Neuronal stem cell (in vitro differentiated cells): ENCODE results near the gene HELZ.

Source experiments
- DNase-seq: peaks from one replicate; pipeline ENCODE4 v3.0.0-alpha.2; 2013; ENCODE audit warnings: low spot score
- H2AFZ ChIP-seq: one replicate; pipeline ENCODE4 v1.6.1; 2013; ENCODE audit warnings: mild to moderate bottlenecking, low read length, inconsistent platforms
- H2AK5ac ChIP-seq: 2 replicates; pipeline ENCODE4 v1.6.1; 2013; ENCODE audit warnings: low read depth, mild to moderate bottlenecking, inconsistent platforms, low read length, moderate library complexity, mixed read lengths
- H2BK120ac ChIP-seq: 2 replicates; pipeline ENCODE4 v1.6.1; 2013; ENCODE audit warnings: low read depth, mild to moderate bottlenecking, inconsistent platforms, low read length, moderate library complexity, mixed read lengths
- H2BK12ac ChIP-seq: one replicate; pipeline ENCODE4 v1.6.1; 2013; ENCODE audit warnings: low read length, inconsistent platforms
- H2BK15ac ChIP-seq: 2 replicates; pipeline ENCODE4 v1.6.1; 2013; ENCODE audit warnings: mild to moderate bottlenecking, low read length, inconsistent platforms, mixed read lengths
- H2BK5ac ChIP-seq: one replicate; pipeline ENCODE4 v1.6.1; 2013; ENCODE audit warnings: inconsistent platforms, mild to moderate bottlenecking, low read length, moderate library complexity
- H3K14ac ChIP-seq: one replicate; pipeline ENCODE4 v1.6.1; 2013; ENCODE audit warnings: low read length, inconsistent platforms
- H3K18ac ChIP-seq: 2 replicates; pipeline ENCODE4 v1.6.1; 2013; ENCODE audit warnings: low read length, inconsistent platforms
- H3K23ac ChIP-seq: 2 replicates; pipeline ENCODE4 v1.6.1; 2013; ENCODE audit warnings: low read depth, mild to moderate bottlenecking, mixed read lengths, low read length, inconsistent platforms; ENCODE audit not compliant: poor library complexity
- H3K27ac ChIP-seq: replicated peaks from 3 replicates; pipeline ENCODE4 v1.5.1; 2013; ENCODE audit warnings: low read length, inconsistent platforms
- H3K27me3 ChIP-seq, 3 experiments: 2 replicates each; pipeline ENCODE4 v1.6.1; 2013; ENCODE audit warnings: low read length in 3 of 3, mild to moderate bottlenecking in 2 of 3, inconsistent platforms in 1 of 3, low read depth in 1 of 3, mixed read lengths in 1 of 3, moderate library complexity in 1 of 3; ENCODE audit not compliant: control insufficient read depth in 3 of 3, insufficient read depth in 3 of 3
- H3K36me3 ChIP-seq, 2 donors: replicated peaks in 1 of 2; 2 replicates each; pipeline ENCODE4 v1.6.1; 2013; ENCODE audit warnings: low read length in 2 of 2; ENCODE audit not compliant: control insufficient read depth in 2 of 2, insufficient read depth in 2 of 2
- H3K4ac ChIP-seq: 2 replicates; pipeline ENCODE4 v1.6.1; 2013; ENCODE audit warnings: inconsistent platforms, mild to moderate bottlenecking, low read length, moderate library complexity
- H3K4me1 ChIP-seq, 2 donors: 1 replicate in 1 of 2; 2 replicates in 1 of 2; pipeline ENCODE4 v1.6.1; 2013; ENCODE audit warnings: low read length in 2 of 2, low read depth in 1 of 2; ENCODE audit not compliant: control insufficient read depth in 2 of 2, insufficient read depth in 1 of 2
- H3K4me2 ChIP-seq: one replicate; pipeline ENCODE4 v1.6.1; 2013; ENCODE audit warnings: mild to moderate bottlenecking, low read length, inconsistent platforms; ENCODE audit not compliant: insufficient read depth, poor library complexity, severe bottlenecking
- H3K4me3 ChIP-seq, 2 donors: 2 replicates each; pipeline ENCODE4 v1.5.1; 2013; ENCODE audit warnings: low read length in 2 of 2, mild to moderate bottlenecking in 2 of 2, inconsistent platforms in 1 of 2, moderate library complexity in 1 of 2
- H3K79me1 ChIP-seq: one replicate; pipeline ENCODE4 v1.6.1; 2013; ENCODE audit warnings: low read depth, mild to moderate bottlenecking, inconsistent platforms, low read length, moderate library complexity
- H3K9ac ChIP-seq: one replicate; pipeline ENCODE4 v1.6.1; 2013; ENCODE audit warnings: mild to moderate bottlenecking, low read depth, low read length, inconsistent platforms; ENCODE audit not compliant: poor library complexity
- H3K9me3 ChIP-seq, 2 donors: replicated peaks in 1 of 2; 2 replicates each; pipeline versions ENCODE3 to v1.6.1; 2013; ENCODE audit warnings: low read length in 2 of 2, mild to moderate bottlenecking in 2 of 2, inconsistent platforms in 1 of 2, low read depth in 1 of 2, mixed read lengths in 1 of 2, moderate library complexity in 1 of 2; ENCODE audit not compliant: control insufficient read depth in 2 of 2, insufficient read depth in 1 of 2
- H4K8ac ChIP-seq: one replicate; pipeline ENCODE4 v1.6.1; 2013; ENCODE audit warnings: low read depth, mild to moderate bottlenecking, inconsistent platforms, low read length, moderate library complexity
- H4K91ac ChIP-seq: one replicate; pipeline ENCODE4 v1.6.1; 2013; ENCODE audit warnings: low read length, low read depth, mild to moderate bottlenecking, inconsistent platforms; ENCODE audit not compliant: poor library complexity
- WGBS, 2 donors: extraction: QIAGEN DNeasy Blood & Tissue Kit; methylation state at CpG; one replicate each; pipeline ENCODE4 v1.1.7; 2013; ENCODE audit warnings: missing lambda C conversion rate in 2 of 2, mixed read lengths in 1 of 2; ENCODE audit not compliant: insufficient read length in 2 of 2, insufficient replicate concordance in 1 of 2; ENCODE audit errors: extremely low coverage in 2 of 2; 5-methylcytosine and 5-hydroxymethylcytosine counted together

The HELZ gene

DNA sequence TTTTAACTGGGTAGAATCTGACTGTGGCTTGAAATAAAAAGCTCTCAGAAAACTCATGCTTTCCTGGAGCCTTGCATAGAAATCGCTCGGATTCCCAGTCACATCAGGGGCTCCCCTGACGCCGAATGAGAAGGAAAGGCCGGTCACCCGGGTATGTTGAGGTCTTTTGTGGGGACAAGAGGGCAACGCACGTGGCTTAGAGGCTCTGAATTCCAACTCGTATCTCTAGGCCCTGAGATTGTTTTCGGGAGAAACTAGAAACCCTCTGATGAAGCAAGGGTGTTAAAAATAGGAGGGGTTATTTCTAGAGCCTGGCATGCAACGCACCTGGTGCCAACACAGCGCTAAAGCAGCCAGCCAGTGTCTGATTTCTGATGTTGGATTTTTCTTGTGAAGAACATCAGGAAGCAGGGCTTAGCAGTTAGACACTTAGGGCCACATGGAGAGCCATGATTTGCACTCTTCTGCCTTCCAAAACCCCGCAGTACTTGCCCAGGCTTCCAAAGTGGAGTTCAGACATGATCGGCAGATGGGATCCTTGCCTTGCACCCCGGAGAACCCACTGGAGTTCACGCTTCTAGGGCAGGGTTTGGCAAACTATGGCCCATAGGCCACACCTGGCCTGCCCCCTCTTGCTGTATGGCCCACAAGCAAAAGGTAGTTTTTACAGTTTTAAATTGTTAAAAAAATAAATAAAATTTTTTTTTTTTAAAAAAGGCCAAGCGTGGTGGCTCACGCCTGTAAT, 188.1 kb downstream of the HELZ start:
- H3K4me2 ChIP-seq = no peak overlapping the region
- H3K9ac ChIP-seq = no peak overlapping the region
- no peak overlapping the region for H3K23ac ChIP-seq
- no peak overlapping the region for H2BK5ac ChIP-seq
- H2BK120ac ChIP-seq = no peak overlapping the region
- H3K18ac ChIP-seq = no peak overlapping the region
- no CpG with 5 or more reads among the region's 18 CpGs for WGBS, 2 donors
- no peak overlapping the region for H3K14ac ChIP-seq
- no peak for DNase-seq
- H3K9me3 ChIP-seq = peaks cover 5 to 7% of the 10 kb centered on the region in 2 donors
- H2AK5ac ChIP-seq = no peak overlapping the region
- H3K4me1 ChIP-seq = peaks cover 0 to 3% of the 10 kb centered on the region in 2 donors
- no peak overlapping the region for H2BK15ac ChIP-seq
- no peak overlapping the region for H3K27ac ChIP-seq
- peaks cover 3% of the 10 kb centered on the region for H3K79me1 ChIP-seq
- H3K27me3 ChIP-seq = peaks cover 0 to 2% (median 0%) of the 10 kb centered on the region in 3 experiments
- H3K36me3 ChIP-seq = no peaks in the 10 kb centered on the region
- H2BK12ac ChIP-seq = no peak overlapping the region
- no peak overlapping the region for H2AFZ ChIP-seq
- H4K8ac ChIP-seq = no peak overlapping the region
- no peak overlapping the region for H3K4me3 ChIP-seq
- H4K91ac ChIP-seq = no peak overlapping the region
- no peak overlapping the region for H3K4ac ChIP-seq

DNA sequence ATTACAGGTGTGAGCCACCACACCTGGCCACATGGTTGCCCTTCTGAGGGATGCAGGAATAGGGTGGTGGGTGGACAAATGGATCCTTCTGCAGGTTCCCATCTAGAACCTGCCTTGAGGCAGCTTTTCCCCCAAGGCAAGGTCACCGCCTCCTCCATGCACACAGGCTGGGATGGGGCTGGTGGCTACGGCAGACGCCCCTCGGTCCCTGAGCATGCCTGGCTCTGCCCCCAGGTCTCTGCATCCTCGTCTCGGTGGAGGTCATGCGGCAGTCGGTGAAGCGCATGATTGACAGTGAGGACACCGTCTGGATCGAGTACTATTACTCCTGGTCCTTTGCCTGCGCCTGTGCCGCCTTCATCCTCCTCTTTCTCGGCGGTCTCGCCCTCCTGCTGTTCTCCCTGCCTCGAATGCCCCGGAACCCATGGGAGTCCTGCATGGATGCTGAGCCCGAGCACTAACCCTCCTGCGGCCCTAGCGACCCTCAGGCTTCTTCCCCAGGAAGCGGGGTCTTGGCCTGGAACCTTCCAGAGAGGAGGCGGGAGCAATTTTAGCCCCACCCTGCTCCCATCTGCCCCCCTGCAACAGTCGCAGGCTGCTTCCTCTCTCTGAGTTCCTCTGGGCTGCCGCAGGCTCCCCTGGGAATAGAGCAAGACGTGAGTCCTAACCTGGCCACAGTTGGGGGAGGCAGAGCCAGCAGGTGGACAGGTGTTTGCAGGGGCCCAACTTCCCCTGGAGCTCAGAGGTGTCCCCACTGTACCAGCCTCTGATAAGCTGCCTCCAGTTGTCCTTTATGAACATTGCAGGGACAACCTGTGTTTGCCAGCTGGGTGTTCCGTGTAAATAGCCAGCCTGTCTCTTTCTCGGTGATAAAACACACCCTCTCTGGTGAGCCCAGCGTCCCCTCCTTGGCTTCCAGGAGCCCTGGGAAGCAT, 188.9 kb downstream of the HELZ start:
- Histone ChIP-seq H2BK15ac (peak overlapping the region; percentile 62), H2BK5ac (no peak overlapping the region), H3K9me3 (peaks cover 5 to 7% of the 10 kb centered on the region in 2 donors), H3K18ac (peak overlapping the region; percentile 61), H2AFZ (no peak overlapping the region), H4K91ac (no peak overlapping the region), H3K4me2 (no peak overlapping the region), H3K36me3 (no peaks in the 10 kb centered on the region), H3K4me1 (peaks cover 0 to 3% of the 10 kb centered on the region in 2 donors), H3K9ac (no peak overlapping the region), H2AK5ac (peak overlapping the region; percentile 85), H3K79me1 (peaks cover 3% of the 10 kb centered on the region), H3K27me3 (peaks cover 0 to 2% (median 0%) of the 10 kb centered on the region in 3 experiments), H4K8ac (no peak overlapping the region), H3K23ac (peak overlapping the region; percentile 70), H3K4ac (no peak overlapping the region), H2BK120ac (no peak overlapping the region), H3K27ac (no peak overlapping the region), H3K14ac (no peak overlapping the region), H3K4me3 (no peak overlapping the region), H2BK12ac (no peak overlapping the region)
- DNase-seq = no peak
- no CpG with 5 or more reads among the region's 29 CpGs for WGBS, 2 donors

DNA sequence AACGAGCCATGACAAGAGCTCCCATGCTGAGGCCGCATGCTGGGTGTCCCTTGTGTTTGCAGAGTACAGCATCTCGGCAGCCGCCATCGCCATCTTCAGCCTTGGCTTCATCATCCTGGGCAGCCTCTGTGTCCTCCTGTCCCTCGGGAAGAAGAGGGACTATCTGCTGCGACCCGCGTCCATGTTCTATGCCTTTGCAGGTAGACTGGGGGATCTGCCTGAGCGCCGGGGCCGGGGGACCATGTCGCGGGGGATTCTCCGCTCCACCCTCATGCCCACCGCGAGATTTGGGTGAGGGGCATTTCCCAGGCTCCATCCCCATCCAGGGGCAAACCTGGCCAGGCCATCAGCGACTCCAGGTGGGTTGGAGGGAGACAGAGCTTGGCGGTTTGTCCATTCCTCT, 190.0 kb downstream of the HELZ start:
- peaks cover 0 to 7% of the 10 kb centered on the region in 2 donors for H3K9me3 ChIP-seq
- no peak overlapping the region for H2AFZ ChIP-seq
- H3K9ac ChIP-seq = peak overlapping the region; percentile 38
- no peaks in the 10 kb centered on the region for H3K36me3 ChIP-seq
- no peak overlapping the region for H3K27ac ChIP-seq
- H3K79me1 ChIP-seq = peaks cover 3% of the 10 kb centered on the region
- peak overlapping the region in 1 of 2 donors; percentile 50 for H3K4me3 ChIP-seq
- no peak overlapping the region for H2BK5ac ChIP-seq
- H4K8ac ChIP-seq = no peak overlapping the region
- DNase-seq = no peak
- H2BK15ac ChIP-seq = no peak overlapping the region
- no peak overlapping the region for H3K18ac ChIP-seq
- H3K23ac ChIP-seq = peak overlapping the region; percentile 45
- peaks cover 0 to 3% of the 10 kb centered on the region in 2 donors for H3K4me1 ChIP-seq
- peak overlapping the region; percentile 48 for H3K14ac ChIP-seq
- H4K91ac ChIP-seq = no peak overlapping the region
- peaks cover 0 to 2% (median 0%) of the 10 kb centered on the region in 3 experiments for H3K27me3 ChIP-seq
- H2BK120ac ChIP-seq = no peak overlapping the region
- WGBS, 2 donors = no CpG with 5 or more reads among the region's 19 CpGs
- H2BK12ac ChIP-seq = no peak overlapping the region
- no peak overlapping the region for H2AK5ac ChIP-seq
- H3K4me2 ChIP-seq = no peak overlapping the region
- H3K4ac ChIP-seq = no peak overlapping the region

DNA sequence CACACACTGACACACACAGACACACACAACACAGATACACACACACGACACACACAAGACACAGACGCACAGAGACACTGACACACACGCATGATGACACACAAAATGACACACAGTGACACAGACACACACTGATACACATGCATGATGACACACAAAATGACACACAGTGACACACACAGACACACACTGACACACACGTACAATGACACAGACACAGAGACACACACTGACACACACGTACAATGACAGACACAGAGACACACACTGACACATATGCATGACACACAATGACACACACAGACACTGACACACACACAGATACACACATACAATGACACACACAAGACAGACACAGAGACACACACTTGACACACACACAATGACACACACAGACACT, 190.4 kb downstream of the HELZ start:
- no peak overlapping the region for H2AK5ac ChIP-seq
- H3K4me1 ChIP-seq = peaks cover 0 to 3% of the 10 kb centered on the region in 2 donors
- H2BK15ac ChIP-seq = no peak overlapping the region
- no peaks in the 10 kb centered on the region for H3K36me3 ChIP-seq
- H3K23ac ChIP-seq = peak overlapping the region; percentile 45
- peaks cover 0 to 2% (median 0%) of the 10 kb centered on the region in 3 experiments for H3K27me3 ChIP-seq
- H2AFZ ChIP-seq = no peak overlapping the region
- H3K9ac ChIP-seq = peak overlapping the region; percentile 38
- H2BK12ac ChIP-seq = no peak overlapping the region
- peaks cover 3% of the 10 kb centered on the region for H3K79me1 ChIP-seq
- H3K14ac ChIP-seq = peak overlapping the region; percentile 48
- peaks cover under 1 to 7% of the 10 kb centered on the region in 2 donors for H3K9me3 ChIP-seq
- H4K8ac ChIP-seq = no peak overlapping the region
- no peak overlapping the region for H2BK5ac ChIP-seq
- no peak overlapping the region for H3K18ac ChIP-seq
- H3K4me3 ChIP-seq = peak overlapping the region in 1 of 2 donors; percentile 50
- H3K27ac ChIP-seq = no peak overlapping the region
- no peak overlapping the region for H2BK120ac ChIP-seq
- DNase-seq = no peak
- no peak overlapping the region for H4K91ac ChIP-seq
- no peak overlapping the region for H3K4me2 ChIP-seq
- no CpG with 5 or more reads among the region's 5 CpGs for WGBS, 2 donors
- no peak overlapping the region for H3K4ac ChIP-seq
